K562 (cell line): ENCODE results near the gene ASB10. TPM values are rescaled to one million over a fixed set of nuclear protein-coding genes. Genes with fewer than 3 reads are reported as not detected.
A peak's percentile ranks its signal among the peaks of the same experiment; 100 is the strongest.

Experiments
- BDP1 ChIP-seq: IDR thresholded peaks from 3 replicates; pipeline ENCODE4 v1.6.1; 2011; ENCODE audit not compliant: insufficient read length, insufficient read depth
- CEBPG ChIP-seq, 3 experiments: fragments of 200-800 bp in 1 of 3; sonication (Bioruptor generic) in 1 of 3; sonication (generic) in 1 of 3; formaldehyde crosslinking in 1 of 3; IDR thresholded peaks in 2 of 3; conservative IDR thresholded peaks in 1 of 3; 2 replicates each; pipeline versions ENCODE4 v1.6.1 to v1.8.0; 2016 to 2022; ENCODE audit warnings: missing compliant biosample characterization in 2 of 3, missing genetic modification characterization in 2 of 3, mild to moderate bottlenecking in 1 of 3, missing genetic modification reagents in 1 of 3
- CHD1 ChIP-seq: fragments of 200-600 bp; sonication (generic); IDR thresholded peaks from one replicate; pipeline ENCODE4 v1.6.1; 2012; ENCODE audit warnings: mild to moderate bottlenecking, moderate library complexity, low read length, inconsistent platforms
- HDAC3 ChIP-seq: fragments of 450-650 bp; IDR thresholded peaks from 2 replicates; pipeline ENCODE4 v1.6.1; 2018; ENCODE audit warnings: borderline replicate concordance, mild to moderate bottlenecking, moderate library complexity; ENCODE audit not compliant: partially characterized antibody
- NFE2L1 ChIP-seq: fragments of 450-650 bp; IDR thresholded peaks from 2 replicates; pipeline ENCODE4 v1.6.1; 2016; ENCODE audit warnings: missing genetic modification characterization, low read depth, mild to moderate bottlenecking, missing compliant biosample characterization, moderate library complexity, borderline replicate concordance
- PCBP1 ChIP-seq: fragments of 200-400 bp; formaldehyde crosslinking; IDR thresholded peaks from 2 replicates; pipeline ENCODE4 v1.6.1; 2018; ENCODE audit warnings: mild to moderate bottlenecking, low read depth, low read length; ENCODE audit not compliant: poor library complexity, severe bottlenecking
- PYGO2 ChIP-seq: fragments of 450-650 bp; IDR thresholded peaks from 2 replicates; pipeline ENCODE4 v1.6.1; 2016; ENCODE audit warnings: mild to moderate bottlenecking, missing genetic modification characterization, moderate library complexity, missing compliant biosample characterization
- RBBP5 ChIP-seq: fragments of 200-600 bp; sonication (generic); IDR thresholded peaks from 2 replicates; pipeline ENCODE4 v1.6.1; 2012; ENCODE audit warnings: borderline replicate concordance, mild to moderate bottlenecking, low read length, control low read depth, inconsistent platforms; ENCODE audit not compliant: insufficient read depth, poor library complexity, severe bottlenecking
- RFX5 ChIP-seq: IDR thresholded peaks from 2 replicates; pipeline ENCODE4 v1.6.1; 2011; ENCODE audit warnings: low read depth, mild to moderate bottlenecking, improper control_type of control experiment, low read length
- SRSF9 ChIP-seq: fragments of 200-400 bp; formaldehyde crosslinking; IDR thresholded peaks from 2 replicates; pipeline ENCODE4 v1.6.1; 2017; ENCODE audit warnings: low read depth, low read length, borderline replicate concordance
- polyA plus RNA-seq, 8 experiments: library from polyadenylated mRNA; depleted of rRNA in 4 of 8; stranded (reverse) in 5 of 8; unstranded in 3 of 8; fragments of >200 nt; fragmentation: Nextera tagmentation in 2 of 8; fragmentation: Illumina TruSeq in 1 of 8; extraction: Ambion mirVana in 2 of 8; extraction: Trizol in 1 of 8; gene quantifications; 2 replicates each; pipeline versions ENCODE4 v1.2.1 to v1.2.3, GENCODE V29; 2011 to 2014; ENCODE audit warnings: inconsistent platforms in 1 of 8, missing spikeins in 1 of 8
- total RNA-seq, 7 experiments: library from RNA; depleted of rRNA in 6 of 7; stranded (reverse); fragments of >200 nt in 6 of 7; fragmentation: Illumina TruSeq in 2 of 7; extraction: Trizol in 2 of 7; gene quantifications; 2 replicates each; pipeline versions ENCODE4 v1.2.1 to v1.2.3, GENCODE V29; 2011 to 2021; ENCODE audit warnings: low replicate concordance in 1 of 7
- TF ChIP-seq, protein P1 (sequence below): sonication (generic); formaldehyde crosslinking; IDR thresholded peaks from 2 replicates; pipeline ENCODE4 v1.8.1; 2022; ENCODE audit warnings: missing genetic modification reagents
- TF ChIP-seq, protein P2 (sequence below), 2 experiments: fragments of 450-650 bp; IDR thresholded peaks; 2 replicates each; pipeline ENCODE4 v1.6.1; 2016; ENCODE audit warnings: mild to moderate bottlenecking in 2 of 2, borderline replicate concordance in 1 of 2, low read depth in 1 of 2, moderate library complexity in 1 of 2
- TF ChIP-seq, protein P3 (sequence below), 2 experiments: fragments of 450-650 bp in 1 of 2; sonication (generic) in 1 of 2; formaldehyde crosslinking in 1 of 2; IDR thresholded peaks in 1 of 2; conservative IDR thresholded peaks in 1 of 2; 2 replicates each; pipeline versions ENCODE4 v1.6.1 to v1.8.1; 2016 to 2023; ENCODE audit warnings: mild to moderate bottlenecking in 2 of 2, moderate library complexity in 2 of 2, inconsistent platforms in 1 of 2, missing genetic modification reagents in 1 of 2

Gene ASB10
- total and polyA plus RNA-seq, 9 of the 15 experiments (the other 6 are each of a cell fraction or from before 2014, with no cell fraction given): not detected

DNA sequence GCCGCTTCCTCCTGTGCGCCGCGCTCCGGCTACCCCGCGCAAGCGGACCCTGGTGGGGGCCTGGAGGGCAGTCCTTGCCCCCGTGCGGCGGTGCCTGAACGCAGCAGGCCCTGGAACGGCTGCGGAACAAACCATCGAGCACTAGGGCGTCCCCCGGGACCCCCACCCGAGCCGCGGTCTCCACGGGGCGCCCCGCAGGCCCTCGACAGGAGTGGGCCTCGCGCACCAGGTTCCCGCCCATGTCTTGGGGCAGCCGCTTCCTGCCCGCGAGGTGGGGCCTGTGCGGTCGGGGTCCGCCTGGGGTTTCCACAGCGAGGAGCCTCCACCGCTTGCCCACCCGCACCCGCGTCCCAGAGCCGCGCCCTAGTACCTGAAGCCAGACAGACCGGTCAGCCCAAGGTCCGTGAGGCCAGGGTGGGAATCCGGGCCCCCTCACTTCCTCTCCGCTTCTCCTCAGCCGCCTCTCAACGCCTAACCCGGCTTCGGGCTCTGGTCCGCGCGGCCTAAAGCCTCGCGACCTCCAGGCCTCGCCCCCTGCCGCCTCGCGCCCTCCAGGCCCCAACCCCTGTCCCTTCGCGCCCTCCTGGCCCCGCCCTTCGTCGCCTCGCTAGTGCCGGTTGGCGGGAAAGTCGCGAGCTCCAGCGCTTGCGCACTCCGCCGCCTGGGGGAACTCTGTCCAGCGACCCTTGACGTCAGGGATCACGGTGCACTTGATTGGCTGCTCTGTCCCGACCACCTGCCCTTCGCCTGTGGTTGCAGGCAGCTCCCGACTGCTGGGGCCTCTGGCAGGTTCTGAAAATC lies 12.6 kb downstream of the ASB10 start (continued):
- no peak for TF ChIP-seq CEBPG (CRISPR knock-in tag; IDR thresholded peaks at IDR 0.05)
- TF ChIP-seq CEBPG (tag; conservative IDR thresholded peaks at IDR 0.05 in 1 of 2, IDR thresholded peaks at IDR 0.05 in 1 of 2): no peak
- no peak for TF ChIP-seq SRSF9
- TF ChIP-seq HDAC3: no peak
- TF ChIP-seq NFE2L1 (tag): no peak
- TF ChIP-seq, protein P1, sequence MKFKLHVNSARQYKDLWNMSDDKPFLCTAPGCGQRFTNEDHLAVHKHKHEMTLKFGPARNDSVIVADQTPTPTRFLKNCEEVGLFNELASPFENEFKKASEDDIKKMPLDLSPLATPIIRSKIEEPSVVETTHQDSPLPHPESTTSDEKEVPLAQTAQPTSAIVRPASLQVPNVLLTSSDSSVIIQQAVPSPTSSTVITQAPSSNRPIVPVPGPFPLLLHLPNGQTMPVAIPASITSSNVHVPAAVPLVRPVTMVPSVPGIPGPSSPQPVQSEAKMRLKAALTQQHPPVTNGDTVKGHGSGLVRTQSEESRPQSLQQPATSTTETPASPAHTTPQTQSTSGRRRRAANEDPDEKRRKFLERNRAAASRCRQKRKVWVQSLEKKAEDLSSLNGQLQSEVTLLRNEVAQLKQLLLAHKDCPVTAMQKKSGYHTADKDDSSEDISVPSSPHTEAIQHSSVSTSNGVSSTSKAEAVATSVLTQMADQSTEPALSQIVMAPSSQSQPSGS (CRISPR knock-in tag): no peak
- no peak for TF ChIP-seq RBBP5
- no peak for TF ChIP-seq PYGO2 (tag)
- TF ChIP-seq BDP1: no peak
- peak; percentile 84 for TF ChIP-seq PCBP1
- TF ChIP-seq CHD1: no peak
- peak; percentile 93 for TF ChIP-seq RFX5
- TF ChIP-seq, protein P2, sequence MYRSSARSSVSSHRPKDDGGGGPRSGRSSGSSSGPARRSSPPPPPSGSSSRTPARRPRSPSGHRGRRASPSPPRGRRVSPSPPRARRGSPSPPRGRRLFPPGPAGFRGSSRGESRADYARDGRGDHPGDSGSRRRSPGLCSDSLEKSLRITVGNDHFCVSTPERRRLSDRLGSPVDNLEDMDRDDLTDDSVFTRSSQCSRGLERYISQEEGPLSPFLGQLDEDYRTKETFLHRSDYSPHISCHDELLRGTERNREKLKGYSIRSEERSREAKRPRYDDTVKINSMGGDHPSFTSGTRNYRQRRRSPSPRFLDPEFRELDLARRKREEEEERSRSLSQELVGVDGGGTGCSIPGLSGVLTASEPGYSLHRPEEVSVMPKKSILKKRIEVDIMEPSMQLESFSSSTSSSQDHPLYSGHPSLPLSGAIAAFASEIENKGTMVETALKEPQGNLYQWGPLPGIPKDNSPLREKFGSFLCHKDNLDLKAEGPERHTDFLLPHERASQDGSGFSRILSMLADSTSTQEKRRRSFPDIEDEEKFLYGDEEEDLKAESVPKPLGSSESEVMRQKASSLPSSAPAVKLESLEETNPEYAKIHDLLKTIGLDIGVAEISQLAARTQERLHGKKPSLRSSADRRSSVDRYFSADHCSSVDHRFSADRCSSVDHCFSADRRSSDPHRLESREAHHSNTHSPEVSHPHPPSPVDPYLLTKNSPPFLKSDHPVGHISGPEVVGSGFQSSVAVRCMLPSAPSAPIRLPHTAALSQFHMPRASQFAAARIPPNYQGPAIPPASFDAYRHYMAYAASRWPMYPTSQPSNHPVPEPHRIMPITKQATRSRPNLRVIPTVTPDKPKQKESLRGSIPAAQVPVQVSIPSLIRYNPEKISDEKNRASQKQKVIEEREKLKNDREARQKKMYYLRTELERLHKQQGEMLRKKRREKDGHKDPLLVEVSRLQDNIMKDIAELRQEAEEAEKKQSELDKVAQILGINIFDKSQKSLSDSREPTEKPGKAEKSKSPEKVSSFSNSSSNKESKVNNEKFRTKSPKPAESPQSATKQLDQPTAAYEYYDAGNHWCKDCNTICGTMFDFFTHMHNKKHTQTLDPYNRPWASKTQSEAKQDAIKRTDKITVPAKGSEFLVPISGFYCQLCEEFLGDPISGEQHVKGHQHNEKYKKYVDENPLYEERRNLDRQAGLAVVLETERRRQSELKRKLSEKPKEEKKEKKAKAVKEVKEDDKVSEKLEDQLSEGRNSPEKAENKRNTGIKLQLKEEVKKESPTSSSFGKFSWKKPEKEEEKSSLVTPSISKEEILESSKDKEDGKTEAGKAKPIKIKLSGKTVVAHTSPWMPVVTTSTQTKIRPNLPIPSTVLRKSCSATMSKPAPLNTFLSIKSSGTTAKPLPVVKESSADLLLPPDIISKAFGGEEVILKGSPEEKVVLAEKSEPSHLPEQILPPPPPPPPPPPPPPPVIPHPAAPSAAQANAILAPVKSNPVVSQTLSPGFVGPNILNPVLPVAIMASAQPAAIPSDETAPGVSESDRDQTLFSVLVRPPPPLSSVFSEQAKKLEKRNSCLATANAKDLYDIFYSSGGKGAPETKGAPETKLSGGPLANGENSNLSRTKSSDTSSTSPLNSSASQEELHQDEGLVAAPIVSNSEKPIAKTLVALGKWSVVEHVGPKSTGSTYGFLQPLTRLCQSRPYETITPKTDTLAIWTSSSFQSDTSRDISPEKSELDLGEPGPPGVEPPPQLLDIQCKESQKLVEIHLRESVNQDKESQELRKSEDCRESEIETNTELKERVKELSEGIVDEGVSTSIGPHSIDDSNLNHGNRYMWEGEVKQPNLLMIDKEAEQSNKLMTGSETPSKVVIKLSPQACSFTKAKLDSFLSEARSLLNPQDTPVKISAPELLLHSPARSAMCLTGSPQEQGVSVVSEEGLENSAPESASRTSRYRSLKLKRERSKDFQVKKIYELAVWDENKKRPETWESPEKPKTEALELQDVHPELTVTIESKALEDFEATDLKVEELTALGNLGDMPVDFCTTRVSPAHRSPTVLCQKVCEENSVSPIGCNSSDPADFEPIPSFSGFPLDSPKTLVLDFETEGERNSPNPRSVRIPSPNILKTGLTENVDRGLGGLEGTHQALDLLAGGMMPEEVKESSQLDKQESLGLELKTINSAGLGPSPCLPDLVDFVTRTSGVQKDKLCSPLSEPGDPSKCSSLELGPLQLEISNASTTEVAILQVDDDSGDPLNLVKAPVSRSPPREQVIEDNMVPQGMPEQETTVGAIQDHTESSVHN (IDR thresholded peaks at IDR 0.05; ENCODE audit: borderline replicate concordance in 1 of 2, low read depth in 1 of 2): no peak
- TF ChIP-seq, protein P3, sequence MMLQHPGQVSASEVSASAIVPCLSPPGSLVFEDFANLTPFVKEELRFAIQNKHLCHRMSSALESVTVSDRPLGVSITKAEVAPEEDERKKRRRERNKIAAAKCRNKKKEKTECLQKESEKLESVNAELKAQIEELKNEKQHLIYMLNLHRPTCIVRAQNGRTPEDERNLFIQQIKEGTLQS (IDR thresholded peaks at IDR 0.05): peak; percentile 38; the same call in 1 of the 2 replicates
- TF ChIP-seq, protein P3 (CRISPR knock-in tag; conservative IDR thresholded peaks at IDR 0.05): no peak
